GM19324 (cell line): ENCODE measurements around the gene OSBPL2.

Experiments used
- ATAC-seq: cut with Tn5 transposase; IDR thresholded peaks from one replicate; pipeline ENCODE4 v1.9.1; 2021; ENCODE audit warnings: mild to moderate bottlenecking, moderate library complexity; ENCODE audit not compliant: unreplicated experiment, low FRiP score

The OSBPL2 gene

DNA sequence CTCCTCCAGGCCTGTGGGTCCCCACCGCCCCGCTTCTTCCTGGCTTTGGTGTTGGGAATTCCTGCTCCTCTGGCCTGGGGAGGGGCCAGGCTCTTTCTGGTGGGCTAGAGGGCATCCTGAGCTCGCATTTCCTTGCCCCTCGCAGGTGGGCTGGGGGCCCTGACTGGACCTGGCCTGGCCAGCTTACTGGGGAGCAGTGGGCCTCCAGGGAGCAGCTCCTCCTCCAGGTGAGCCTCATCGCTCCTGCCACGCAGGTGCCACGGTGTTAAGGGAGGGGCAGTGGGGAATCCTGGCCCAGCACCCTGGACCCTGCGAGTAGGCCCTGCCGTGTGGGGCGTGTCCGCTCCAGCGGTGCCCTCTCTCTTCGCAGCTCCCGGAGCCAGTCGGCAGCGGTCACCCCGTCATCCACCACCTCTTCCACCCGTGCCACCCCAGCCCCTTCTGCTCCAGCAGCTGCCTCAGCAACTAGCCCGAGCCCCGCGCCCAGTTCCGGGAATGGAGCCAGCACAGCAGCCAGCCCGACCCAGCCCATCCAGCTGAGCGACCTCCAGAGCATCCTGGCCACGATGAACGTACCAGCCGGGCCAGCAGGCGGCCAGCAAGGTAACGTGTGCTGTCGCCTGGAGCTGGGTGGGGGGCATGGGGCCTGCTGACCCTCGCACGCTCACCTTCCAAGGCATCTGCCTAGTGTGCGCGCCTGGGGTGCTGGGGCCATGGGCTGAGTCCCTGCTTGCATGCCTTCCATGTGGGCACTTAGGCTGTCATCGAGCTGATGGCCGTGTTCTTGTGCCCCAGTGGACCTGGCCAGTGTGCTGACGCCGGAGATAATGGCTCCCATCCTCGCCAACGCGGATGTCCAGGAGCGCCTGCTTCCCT is 69.1 kb downstream of the OSBPL2 start:
- no peak for ATAC-seq

DNA sequence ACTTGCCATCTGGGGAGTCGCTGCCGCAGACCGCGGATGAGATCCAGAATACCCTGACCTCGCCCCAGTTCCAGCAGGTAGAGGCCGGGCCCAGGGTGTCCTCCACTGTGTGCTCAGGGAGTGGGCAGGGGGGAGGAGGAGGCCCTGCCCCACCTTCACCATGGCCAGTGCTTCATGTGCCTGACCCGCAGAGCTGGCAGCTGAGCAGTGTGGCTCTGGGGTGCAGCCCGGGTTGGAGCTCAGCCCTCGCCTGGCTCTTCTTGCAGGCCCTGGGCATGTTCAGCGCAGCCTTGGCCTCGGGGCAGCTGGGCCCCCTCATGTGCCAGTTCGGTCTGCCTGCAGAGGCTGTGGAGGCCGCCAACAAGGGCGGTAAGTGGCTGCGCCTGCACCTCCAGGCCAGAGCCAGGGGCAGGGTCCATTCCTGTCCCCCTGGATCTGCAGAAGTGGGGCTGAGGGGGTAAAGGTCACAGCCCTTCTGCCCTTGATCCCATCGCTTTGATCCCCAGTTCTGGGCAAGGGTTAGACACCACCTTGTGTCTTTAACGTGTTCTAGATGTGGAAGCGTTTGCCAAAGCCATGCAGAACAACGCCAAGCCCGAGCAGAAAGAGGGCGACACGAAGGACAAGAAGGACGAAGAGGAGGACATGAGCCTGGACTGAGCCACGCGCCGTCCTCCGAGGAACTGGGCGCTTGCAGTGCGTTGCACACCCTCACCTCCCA is 69.9 kb downstream of the OSBPL2 start:
- no peak for ATAC-seq

DNA sequence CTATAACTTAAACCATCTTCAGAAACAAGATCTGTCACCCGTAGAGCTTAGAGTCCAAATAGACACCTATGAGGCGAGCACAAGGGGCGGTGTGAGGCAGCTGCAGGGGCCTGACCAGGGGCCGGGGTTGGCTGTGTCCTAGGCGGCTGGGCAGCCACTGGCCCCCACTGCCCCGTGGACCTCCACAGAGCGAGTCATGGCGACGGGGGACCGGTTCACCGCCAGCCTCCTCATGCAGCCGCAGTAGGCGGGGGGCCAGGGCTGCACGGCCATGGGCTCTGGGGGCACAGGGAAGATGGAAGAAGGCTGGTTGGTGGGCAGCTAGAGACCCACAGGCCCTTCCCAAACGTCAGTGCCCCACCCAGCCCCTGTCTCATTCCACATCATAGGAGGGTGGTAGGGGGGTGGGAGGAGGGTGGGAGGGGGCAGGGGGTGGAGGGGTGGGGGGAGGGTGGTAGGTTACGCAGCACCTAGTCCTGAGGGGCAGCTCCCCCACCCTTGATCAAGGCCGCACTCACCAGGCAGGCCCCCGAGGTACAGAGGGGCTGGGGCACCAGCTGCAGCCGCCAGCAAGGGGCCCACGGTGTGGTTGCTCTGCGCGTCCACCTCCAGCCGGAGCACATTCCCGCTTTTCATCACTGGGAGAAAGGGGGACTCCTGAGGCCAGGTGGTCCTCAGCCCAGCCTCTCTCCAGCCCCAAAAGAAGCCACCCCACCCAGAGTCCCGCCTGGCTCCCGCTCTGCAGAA is 71.0 kb downstream of the OSBPL2 start:
- ATAC-seq, result no peak

DNA sequence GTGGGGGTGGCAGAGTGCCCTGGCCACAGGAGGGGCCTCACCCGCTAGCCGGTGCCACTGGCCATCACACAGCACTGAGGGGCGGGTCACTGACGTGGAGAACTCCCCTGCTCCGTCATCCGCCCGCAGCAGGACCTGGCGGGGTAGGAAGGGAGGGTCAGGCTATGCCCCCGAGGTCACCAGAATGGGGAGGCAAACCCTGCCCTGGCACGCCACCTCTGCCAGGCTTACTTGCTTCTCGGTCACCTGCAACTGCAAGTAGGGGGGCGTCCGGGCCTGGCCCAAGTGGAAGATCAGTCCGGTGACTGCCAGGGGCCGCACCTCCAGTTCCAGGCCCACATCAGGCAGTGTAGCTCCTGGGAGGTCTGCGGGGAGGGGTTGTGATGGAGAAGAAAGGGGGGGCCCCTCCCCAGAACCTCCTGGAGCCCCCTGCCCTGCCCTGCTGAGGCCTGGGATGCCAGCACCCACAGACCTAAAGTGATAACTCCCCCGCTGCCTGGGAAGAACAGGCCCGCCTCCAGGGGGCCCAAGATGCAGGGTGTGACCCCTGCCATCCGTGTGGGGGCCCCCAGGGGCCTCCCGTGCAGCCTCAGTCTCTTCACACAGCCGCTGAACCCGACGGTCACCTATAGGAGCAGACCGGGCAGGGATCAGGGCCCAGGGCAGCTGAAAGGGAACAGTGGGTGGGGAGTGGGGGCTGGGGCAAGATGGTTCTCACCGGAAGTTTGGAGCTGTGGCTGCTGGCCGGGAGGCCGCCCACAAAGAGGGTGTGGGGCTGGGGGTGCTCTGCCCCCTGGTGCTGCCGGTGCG is 71.8 kb downstream of the OSBPL2 start:
- no peak for ATAC-seq

DNA sequence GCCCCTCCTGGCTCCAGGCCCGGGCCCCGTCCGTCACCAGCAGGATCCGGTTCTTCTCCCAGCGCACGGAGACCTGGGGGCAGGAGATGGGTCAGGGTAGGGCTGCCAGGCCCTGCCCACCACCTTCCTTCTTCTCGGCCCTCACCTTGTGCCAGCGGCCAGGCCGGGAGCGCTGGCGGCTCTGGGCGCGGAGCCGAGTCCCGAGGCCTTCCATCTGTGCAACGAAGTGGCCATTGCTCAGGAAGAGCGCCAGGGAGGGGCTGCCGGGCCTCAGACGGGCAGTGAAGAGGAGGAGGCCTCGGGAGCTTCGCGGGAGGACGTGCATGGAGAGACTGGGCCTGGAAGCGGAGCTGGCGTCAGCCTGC is 72.4 kb downstream of the OSBPL2 start:
- ATAC-seq, result no peak

DNA sequence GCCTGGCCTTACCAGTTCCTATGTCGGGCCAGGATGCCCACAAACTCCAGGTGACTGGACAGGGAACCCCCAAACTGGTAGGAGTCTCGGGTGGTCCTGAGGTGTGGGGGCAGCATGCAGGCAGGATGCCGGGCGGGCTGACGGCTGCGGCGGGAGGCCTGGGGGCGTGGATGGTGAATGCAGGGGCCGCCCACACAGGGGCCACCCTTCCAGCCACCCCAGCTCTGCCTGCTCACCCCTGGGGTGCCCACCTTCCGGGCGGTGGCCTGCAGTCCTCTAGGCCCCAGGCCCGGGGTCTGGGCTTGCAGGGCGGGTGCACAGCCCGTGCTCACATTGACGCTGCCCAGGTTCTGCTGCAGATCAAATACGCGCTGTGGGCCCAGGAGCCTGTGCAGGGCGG is 72.8 kb downstream of the OSBPL2 start:
- ATAC-seq, result no peak

DNA sequence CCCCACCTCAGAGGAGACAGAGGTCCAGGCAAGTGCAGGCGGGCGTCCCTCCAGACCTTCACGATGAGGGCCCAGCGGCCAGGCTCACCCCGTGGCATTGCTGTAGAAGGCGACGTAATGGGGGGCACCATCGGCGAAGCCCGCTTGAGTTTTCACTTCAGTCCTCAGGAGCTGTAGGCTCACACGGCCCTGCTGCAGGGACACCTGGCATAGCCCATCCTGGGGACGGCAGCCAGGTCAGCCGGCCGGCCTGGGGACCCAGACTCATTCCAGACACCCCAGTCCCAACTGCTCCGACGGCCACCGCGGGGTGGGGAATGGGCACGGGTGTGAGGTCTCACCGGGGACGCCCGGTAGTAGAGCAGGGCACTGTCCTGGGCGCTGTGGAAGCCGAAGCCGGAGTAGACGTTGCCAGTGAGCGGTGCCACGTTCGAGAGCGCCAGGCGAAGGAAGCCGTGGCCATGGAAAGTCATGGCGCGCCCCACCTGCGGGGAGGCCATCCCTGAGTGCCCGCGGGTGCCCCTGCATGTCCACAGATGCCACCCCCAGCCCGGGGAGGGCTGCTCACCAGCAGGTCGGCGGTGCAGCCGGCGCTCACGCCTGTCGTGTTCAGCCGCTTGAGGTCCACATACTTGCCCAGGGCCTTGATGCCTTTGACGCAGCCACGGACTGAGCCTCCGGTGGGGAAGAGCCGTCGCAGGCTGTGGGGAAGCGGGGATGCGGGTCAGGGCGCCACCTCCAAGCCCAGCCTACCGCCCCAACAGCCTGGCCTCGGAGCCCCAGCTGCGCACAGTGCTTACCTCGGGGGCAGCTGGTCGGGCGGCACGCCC is 73.7 kb downstream of the OSBPL2 start:
- no peak for ATAC-seq

DNA sequence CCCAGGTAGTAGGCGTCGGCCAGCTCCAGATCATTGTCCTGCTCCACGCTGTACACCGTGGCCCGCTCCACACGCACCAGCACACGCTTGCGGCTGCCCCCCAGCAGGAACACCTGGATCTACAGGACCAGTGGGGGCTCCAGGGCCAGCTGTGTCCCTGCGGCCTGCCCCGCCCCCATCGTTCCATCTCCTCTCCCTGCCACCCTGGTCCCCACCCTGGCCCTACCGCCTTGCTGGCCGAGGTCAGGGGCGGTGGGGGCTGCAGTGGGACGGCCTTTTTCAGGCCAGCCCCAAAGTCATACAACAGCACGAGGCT is 74.3 kb downstream of the OSBPL2 start:
- no peak for ATAC-seq

DNA sequence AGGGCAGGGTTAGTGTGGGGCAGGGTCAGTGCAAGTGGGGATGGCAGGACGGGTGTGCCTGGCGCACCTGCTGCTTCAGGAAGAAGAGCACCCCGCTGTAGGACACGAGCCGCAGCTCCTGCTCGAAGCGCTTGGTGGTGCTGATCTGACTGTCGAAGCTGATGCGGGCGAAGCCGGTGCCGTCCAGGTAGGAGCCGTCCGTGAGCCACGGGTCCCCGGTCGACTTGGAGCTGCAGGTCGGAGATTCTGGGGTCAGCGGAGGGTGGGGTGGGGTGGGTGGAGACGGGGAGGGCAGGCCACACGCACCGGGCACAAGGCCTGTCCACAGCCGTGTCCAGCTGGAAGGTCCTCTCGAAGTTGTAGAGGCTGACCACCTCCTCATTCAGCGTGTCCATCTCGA is 74.7 kb downstream of the OSBPL2 start:
- no peak for ATAC-seq

DNA sequence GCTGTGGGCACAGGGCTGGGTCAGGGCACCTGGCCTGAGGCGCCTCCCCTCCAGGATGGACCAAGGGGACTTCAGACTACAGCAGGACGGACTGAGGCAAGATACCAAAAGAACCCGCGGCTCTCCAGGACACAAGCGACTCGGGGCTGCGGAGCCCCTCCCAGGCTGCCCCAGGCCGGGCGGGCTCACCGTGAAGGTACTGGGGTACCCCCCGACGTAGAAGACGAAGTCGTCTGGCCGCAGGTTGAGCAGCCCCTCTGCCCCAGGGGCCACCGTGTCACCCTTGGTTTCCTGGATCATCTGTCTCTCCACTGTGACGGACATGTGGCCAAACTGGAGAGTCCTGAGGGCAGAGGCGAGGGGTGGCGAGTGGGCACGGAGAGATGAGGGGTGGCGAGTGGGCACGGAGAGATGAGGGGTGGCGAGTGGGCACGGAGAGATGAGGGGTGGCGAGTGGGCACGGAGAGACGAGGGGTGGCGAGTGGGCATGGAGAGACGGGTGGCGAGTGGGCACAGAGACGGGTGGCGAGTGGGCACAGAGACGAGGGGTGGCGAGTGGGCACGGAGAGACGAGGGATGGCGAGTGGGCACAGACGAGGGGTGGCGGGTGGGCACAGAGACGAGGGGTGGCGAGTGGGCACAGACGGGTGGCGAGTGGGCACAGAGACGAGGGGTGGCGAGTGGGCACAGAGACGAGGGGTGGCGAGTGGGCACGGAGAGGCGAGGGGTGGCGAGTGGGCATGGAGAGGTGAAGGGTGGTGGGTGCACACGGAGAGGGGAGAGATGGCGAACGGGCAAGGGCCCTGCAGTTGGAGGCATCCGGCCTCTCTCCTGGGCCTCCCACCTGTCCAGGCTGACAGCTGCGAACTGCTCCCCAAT is 75.4 kb downstream of the OSBPL2 start:
- ATAC-seq, result no peak

DNA sequence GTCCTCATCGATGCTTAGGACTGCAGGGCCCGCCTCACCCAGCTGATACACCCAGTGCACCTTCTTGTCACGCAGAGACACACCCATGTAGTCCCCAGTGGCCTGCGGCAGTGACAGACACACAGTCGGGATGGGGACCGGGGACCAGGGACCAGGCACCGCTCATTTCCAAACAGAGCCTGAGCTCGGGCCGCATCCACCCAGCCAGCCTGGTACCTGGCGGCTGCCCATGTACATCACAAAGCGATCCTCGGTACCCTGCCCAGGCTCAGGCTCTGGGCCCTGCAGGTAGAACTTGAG is 76.0 kb downstream of the OSBPL2 start:
- ATAC-seq, result no peak

DNA sequence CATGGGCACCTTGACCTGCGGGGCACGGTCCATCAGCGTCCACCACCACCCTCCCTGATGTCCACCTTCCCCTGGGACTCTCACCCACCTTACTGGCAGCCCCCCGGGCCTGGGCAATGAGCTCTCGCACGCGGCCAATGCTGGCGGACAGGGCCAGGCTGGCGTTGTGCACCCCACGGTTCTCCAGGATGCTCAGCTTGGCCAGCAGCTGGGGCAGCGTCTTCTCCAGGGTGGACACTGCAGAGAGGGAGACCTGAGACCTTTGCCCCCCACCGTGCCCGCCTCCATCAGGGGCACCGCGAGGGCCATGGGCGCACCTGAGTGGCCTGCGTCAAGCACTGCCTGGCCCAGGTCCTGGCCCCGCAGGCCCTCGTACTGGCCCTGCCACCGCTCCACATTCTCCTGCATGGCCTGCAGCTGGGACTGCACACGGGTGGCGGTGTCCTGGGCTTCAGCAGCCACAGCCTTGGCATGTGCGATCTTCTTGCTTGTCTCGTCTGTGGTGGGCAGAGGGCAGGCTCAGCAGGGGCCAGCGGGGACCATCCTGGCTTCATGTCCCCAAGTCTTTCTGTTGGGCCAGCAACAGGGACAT is 76.5 kb downstream of the OSBPL2 start:
- no peak for ATAC-seq

DNA sequence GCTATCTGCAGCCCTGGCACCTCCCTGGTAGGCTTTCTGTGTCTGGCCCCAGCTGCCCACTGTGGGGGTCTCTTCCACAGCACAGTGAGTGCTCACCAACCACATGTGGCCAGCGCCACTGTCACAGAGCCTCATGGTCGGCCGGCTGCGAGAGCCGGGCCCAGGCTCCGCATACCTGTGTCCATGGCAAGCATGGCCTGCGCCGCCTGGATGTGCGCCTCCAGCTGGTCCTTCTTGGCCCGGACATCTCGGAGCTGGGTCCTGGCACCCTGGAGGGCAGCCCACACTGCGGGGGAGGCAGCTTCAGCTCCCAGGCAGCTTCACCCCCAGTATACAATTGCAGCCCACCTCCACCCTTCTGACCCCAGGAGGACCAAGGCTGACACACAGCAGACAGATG is 77.5 kb downstream of the OSBPL2 start:
- ATAC-seq, result no peak

DNA sequence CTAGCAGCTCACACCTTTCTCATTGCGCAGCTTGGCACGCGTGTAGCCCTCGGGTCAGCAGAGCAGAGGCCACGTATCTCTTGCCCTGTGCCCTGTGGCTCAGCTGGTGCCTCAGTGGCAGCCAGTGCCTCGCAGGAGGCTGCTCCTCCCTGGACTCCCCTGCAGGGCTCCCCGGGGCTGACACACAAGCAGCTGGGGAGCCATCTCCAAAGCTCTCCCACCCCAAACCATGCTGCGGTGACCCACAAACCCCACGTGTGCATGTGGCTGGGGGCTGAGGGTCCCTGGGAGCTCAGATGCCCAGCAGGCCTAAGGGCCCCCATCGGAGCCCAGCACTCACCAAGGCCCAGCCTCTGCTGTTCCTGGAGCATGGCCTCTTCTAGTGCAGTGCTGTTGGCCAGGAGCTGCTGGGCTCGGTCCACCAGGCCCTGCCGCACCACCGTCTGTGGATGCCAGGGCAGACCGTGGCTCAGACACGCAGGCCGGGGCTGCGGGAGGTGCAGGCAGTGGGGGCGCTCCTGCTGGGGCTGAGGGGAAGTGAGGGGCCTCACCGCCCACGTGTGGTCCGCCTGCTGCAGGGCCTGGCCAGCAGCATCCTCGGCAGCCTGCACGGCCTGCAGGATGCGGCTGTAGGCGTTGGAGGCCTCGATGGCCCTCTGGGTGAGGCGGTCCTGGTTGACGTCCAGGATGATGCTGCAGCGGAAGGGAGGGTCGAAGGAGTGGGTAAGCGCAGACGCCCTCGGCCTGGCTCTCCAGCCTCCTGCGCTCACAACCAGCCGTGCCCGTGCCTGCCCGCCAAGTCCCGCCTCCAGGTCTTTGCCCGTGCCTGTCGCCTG is 78.2 kb downstream of the OSBPL2 start:
- ATAC-seq, result no peak

DNA sequence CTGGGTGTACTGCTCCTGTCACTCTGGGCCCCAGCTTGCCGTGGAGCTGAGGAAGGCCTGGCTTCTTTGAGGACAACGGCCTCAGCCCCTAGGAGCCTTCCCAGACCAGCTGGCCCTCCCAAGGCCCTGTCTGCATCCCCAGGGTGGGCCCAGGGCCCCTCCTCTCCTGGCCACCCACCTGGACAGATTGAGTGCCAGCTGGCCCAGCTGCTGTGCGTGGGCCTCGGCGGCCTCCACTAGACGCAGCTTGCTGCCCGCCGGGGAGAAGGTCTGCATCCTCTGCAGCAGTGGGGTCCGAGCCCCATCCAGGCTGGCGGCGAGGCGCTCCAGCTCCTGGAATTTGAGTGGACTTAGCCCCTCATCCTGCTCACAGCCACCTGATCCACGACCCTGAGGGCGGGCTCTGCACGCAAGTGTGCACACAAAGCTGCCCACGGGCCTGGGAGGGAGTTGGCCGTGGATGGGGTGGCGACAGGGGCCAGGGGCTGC is 78.9 kb downstream of the OSBPL2 start:
- no peak for ATAC-seq

DNA sequence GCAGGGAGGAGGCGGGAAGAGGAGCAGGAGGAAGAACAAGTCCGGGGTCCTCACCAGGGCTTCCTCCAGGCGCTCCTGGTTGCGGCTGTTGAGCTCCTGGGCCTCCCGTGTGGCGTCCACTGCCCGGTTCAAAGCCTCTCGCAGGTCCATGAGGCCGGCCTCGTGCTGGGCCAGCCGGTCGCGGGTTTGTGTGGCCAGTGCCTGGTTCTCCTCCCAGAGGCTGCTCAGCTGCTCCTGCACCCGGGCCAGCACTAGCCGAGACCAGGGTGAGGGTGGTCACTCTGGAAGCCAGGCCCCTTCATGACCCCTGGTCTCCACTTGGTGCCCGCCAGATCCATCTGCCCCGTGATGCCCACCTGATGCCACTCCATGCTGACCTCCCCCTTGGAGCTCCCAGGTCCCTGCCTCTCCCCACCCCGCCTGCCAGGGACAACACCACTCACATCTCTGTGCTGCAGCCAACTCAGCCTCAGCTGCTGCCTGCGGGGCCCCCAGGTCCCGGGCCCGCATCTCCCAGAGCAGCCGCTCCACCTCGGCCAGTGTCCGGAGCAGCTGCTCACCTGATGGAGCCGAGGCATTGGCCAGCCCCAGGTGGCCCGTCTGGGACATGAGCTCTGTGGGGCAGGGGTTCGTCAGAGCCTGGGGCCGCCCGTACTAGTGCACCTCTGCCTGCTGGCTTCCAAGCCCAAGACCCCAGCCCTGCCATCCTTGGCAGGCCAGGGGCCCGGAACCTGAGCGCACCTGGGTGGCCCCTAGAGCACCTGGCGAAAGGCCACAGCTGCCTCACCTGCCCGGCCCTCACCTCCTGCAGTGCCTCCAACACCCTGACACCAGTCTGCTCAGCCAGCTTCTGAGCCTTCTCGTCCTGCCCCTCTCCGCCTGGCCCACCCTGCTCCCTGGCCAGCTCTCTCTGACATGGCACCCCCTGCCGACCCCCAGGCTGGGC is 80.4 kb downstream of the OSBPL2 start:
- no peak for ATAC-seq
